Measurements from ENCODE around the gene FAF1. TPM values are rescaled to one million over a fixed set of nuclear protein-coding genes. Genes with fewer than 3 reads are reported as not detected.

The FAF1 gene
- total and polyA plus RNA-seq, 4 donors: 8.6 to 45.0 (median 18.2) TPM

DNA sequence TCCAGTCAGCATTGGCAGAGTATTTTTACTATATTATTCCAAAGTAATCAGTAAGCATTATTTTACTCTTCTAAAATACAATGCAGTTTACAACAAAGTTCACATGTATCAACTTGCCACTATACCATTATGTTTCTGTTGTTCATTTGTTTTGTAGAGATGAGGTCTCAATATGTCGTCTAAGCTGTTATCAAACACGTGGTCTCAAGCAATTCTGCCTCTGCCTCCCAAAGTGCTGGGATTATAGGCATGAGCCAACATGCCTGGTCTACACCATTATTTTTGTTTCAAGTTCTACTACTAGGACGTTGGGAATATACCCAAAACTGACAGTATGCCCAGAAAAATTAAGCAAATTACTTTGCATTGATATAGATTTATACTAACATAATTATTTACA is 19.8 kb downstream of the FAF1 start:
- no peak for DNase-seq (ENCODE audit: low spot score)
- Histone ChIP-seq H3K36me3 (ENCODE audit: control insufficient read depth in 4 of 4, insufficient read depth in 3 of 4, low read depth in 1 of 4, low read length in 3 of 4) (no peaks in the 10 kb centered on the region), H3K9me3 (ENCODE audit: control insufficient read depth in 4 of 4, low read length in 3 of 4) (no peaks in the 10 kb centered on the region), H3K27ac (ENCODE audit: low read depth in 1 of 2, low read length in 2 of 2) (no peak overlapping the region), H3K9ac (ENCODE audit: low read depth in 1 of 2, low read length in 2 of 2) (no peak overlapping the region), H3K4me3 (ENCODE audit: low read depth in 1 of 3, low read length in 3 of 3) (no peak overlapping the region), H3K4me1 (ENCODE audit: control insufficient read depth in 4 of 4, insufficient read depth in 4 of 4, low read length in 3 of 4) (no peaks in the 10 kb centered on the region), H3K27me3 (ENCODE audit: control insufficient read depth in 4 of 4, insufficient read depth in 4 of 4, low read length in 3 of 4) (no peaks in the 10 kb centered on the region)
- TF ChIP-seq RXRA (IDR thresholded peaks at IDR 0.05) (no peak), EGR1 (IDR thresholded peaks at IDR 0.05; ENCODE audit: low read depth in 2 of 2) (no peak), TAF1 (conservative IDR thresholded peaks at IDR 0.05) (no peak), NR2F2 (IDR thresholded peaks at IDR 0.05) (no peak), HNF4A (conservative IDR thresholded peaks at IDR 0.05) (no peak), JUND (IDR thresholded peaks at IDR 0.05) (no peak), FOXA2 (IDR thresholded peaks at IDR 0.05) (no peak), YY1 (IDR thresholded peaks at IDR 0.05) (no peak), FOXA1 (IDR thresholded peaks at IDR 0.05) (no peak), RAD21 (IDR thresholded peaks at IDR 0.05) (no peak), GABPA (IDR thresholded peaks at IDR 0.05 in 1 of 2, conservative IDR thresholded peaks at IDR 0.05 in 1 of 2) (no peak), HNF4G (IDR thresholded peaks at IDR 0.05) (no peak), SP1 (IDR thresholded peaks at IDR 0.05) (no peak)
- TF ChIP-seq, protein P1, sequence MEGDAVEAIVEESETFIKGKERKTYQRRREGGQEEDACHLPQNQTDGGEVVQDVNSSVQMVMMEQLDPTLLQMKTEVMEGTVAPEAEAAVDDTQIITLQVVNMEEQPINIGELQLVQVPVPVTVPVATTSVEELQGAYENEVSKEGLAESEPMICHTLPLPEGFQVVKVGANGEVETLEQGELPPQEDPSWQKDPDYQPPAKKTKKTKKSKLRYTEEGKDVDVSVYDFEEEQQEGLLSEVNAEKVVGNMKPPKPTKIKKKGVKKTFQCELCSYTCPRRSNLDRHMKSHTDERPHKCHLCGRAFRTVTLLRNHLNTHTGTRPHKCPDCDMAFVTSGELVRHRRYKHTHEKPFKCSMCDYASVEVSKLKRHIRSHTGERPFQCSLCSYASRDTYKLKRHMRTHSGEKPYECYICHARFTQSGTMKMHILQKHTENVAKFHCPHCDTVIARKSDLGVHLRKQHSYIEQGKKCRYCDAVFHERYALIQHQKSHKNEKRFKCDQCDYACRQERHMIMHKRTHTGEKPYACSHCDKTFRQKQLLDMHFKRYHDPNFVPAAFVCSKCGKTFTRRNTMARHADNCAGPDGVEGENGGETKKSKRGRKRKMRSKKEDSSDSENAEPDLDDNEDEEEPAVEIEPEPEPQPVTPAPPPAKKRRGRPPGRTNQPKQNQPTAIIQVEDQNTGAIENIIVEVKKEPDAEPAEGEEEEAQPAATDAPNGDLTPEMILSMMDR (IDR thresholded peaks at IDR 0.05; ENCODE audit: low read depth, low read length, missing input control): no peak
- TF ChIP-seq, protein P2, sequence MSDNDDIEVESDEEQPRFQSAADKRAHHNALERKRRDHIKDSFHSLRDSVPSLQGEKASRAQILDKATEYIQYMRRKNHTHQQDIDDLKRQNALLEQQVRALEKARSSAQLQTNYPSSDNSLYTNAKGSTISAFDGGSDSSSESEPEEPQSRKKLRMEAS (IDR thresholded peaks at IDR 0.05): no peak
- TF ChIP-seq, protein P3, sequence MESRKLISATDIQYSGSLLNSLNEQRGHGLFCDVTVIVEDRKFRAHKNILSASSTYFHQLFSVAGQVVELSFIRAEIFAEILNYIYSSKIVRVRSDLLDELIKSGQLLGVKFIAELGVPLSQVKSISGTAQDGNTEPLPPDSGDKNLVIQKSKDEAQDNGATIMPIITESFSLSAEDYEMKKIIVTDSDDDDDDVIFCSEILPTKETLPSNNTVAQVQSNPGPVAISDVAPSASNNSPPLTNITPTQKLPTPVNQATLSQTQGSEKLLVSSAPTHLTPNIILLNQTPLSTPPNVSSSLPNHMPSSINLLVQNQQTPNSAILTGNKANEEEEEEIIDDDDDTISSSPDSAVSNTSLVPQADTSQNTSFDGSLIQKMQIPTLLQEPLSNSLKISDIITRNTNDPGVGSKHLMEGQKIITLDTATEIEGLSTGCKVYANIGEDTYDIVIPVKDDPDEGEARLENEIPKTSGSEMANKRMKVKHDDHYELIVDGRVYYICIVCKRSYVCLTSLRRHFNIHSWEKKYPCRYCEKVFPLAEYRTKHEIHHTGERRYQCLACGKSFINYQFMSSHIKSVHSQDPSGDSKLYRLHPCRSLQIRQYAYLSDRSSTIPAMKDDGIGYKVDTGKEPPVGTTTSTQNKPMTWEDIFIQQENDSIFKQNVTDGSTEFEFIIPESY (IDR thresholded peaks at IDR 0.05): no peak
- TF ChIP-seq, protein P4, sequence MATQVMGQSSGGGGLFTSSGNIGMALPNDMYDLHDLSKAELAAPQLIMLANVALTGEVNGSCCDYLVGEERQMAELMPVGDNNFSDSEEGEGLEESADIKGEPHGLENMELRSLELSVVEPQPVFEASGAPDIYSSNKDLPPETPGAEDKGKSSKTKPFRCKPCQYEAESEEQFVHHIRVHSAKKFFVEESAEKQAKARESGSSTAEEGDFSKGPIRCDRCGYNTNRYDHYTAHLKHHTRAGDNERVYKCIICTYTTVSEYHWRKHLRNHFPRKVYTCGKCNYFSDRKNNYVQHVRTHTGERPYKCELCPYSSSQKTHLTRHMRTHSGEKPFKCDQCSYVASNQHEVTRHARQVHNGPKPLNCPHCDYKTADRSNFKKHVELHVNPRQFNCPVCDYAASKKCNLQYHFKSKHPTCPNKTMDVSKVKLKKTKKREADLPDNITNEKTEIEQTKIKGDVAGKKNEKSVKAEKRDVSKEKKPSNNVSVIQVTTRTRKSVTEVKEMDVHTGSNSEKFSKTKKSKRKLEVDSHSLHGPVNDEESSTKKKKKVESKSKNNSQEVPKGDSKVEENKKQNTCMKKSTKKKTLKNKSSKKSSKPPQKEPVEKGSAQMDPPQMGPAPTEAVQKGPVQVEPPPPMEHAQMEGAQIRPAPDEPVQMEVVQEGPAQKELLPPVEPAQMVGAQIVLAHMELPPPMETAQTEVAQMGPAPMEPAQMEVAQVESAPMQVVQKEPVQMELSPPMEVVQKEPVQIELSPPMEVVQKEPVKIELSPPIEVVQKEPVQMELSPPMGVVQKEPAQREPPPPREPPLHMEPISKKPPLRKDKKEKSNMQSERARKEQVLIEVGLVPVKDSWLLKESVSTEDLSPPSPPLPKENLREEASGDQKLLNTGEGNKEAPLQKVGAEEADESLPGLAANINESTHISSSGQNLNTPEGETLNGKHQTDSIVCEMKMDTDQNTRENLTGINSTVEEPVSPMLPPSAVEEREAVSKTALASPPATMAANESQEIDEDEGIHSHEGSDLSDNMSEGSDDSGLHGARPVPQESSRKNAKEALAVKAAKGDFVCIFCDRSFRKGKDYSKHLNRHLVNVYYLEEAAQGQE (IDR thresholded peaks at IDR 0.05): no peak
- TF ChIP-seq, protein P5, sequence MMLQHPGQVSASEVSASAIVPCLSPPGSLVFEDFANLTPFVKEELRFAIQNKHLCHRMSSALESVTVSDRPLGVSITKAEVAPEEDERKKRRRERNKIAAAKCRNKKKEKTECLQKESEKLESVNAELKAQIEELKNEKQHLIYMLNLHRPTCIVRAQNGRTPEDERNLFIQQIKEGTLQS (IDR thresholded peaks at IDR 0.05): no peak
- 93% methylated on average over 3 of the region's 3 CpGs for WGBS

Data from liver (tissue), 9 donors.